ENCODE measurements around the gene PLTP.

DNA sequence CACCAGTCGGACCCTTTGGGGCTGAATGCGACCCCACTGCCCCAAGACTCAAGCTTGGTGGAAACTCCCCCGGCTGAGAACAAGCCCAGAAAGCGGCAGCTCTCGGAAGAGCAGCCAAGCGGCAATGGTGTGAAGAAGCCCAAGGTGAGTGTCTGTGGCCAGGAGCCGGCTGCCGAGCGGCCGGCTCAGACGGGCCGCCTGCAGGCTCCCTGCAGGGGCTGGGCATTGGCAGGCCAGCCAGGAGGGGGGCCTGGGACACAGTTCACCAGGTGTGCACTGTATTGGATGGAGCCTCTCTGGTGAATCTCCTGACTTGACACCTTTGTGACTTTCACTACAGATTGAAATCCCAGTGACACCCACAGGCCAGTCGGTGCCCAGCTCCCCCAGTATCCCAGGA lies 28.5 kb upstream of the PLTP start:
- TF ChIP-seq, protein P1, sequence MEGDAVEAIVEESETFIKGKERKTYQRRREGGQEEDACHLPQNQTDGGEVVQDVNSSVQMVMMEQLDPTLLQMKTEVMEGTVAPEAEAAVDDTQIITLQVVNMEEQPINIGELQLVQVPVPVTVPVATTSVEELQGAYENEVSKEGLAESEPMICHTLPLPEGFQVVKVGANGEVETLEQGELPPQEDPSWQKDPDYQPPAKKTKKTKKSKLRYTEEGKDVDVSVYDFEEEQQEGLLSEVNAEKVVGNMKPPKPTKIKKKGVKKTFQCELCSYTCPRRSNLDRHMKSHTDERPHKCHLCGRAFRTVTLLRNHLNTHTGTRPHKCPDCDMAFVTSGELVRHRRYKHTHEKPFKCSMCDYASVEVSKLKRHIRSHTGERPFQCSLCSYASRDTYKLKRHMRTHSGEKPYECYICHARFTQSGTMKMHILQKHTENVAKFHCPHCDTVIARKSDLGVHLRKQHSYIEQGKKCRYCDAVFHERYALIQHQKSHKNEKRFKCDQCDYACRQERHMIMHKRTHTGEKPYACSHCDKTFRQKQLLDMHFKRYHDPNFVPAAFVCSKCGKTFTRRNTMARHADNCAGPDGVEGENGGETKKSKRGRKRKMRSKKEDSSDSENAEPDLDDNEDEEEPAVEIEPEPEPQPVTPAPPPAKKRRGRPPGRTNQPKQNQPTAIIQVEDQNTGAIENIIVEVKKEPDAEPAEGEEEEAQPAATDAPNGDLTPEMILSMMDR (IDR thresholded peaks at IDR 0.05; ENCODE audit: insufficient read depth, low read length, poor library complexity, severe bottlenecking): no peak
- no peak for TF ChIP-seq EZH2phosphoT487 (conservative IDR thresholded peaks at IDR 0.05; ENCODE audit: low read length)

All from SU-DHL-6 (cell line).